Activated T-cell treated with anti-CD3 and anti-CD28 coated beads, Interleukin-2, amount 50 U/mL, for 1 hour (primary cell): Measurements from ENCODE around the gene MRPL46.
"Not testable (repeated sequence)": the region's sequence is repeated elsewhere in the genome, so short reads cannot be mapped to it uniquely, and the experiment has no call there.

Experiments
- DNase-seq: peaks from one replicate; pipeline ENCODE4 v3.0.0-alpha.2; 2020

Gene MRPL46

GRCh38 chr15:88477904-88478303 lies 10.7 kb upstream of the MRPL46 start:
- DNase-seq = no peak

- no peak for DNase-seq
These were observed 9.9 kb upstream of the MRPL46 start for GRCh38 chr15:88477126-88477525.

- DNase-seq = no peak
These were observed 9.5 kb upstream of the MRPL46 start for GRCh38 chr15:88476635-88477060.

- not testable (repeated sequence) for DNase-seq
These were observed 6.6 kb upstream of the MRPL46 start for GRCh38 chr15:88473661-88474293.

DNA sequence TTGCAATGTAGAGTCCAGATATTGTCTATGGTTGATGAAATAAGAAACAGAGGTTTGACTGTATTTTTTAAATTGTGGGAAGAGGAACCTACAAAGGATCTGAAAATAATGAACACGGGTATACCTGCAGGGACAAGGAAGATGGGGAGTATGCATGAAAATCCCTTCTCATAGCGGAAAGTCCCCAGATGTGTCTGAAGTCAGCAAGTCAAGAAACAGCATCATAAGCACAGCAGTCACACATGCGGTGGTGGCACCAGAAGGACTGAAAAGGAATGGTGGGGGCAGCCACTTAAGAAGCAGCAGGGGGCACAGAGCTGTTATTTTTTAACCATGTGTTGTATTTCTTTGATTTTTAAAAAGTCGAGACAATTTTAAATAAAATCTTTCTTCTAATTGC lies 5.0 kb upstream of the MRPL46 start:
- no peak for DNase-seq

DNA sequence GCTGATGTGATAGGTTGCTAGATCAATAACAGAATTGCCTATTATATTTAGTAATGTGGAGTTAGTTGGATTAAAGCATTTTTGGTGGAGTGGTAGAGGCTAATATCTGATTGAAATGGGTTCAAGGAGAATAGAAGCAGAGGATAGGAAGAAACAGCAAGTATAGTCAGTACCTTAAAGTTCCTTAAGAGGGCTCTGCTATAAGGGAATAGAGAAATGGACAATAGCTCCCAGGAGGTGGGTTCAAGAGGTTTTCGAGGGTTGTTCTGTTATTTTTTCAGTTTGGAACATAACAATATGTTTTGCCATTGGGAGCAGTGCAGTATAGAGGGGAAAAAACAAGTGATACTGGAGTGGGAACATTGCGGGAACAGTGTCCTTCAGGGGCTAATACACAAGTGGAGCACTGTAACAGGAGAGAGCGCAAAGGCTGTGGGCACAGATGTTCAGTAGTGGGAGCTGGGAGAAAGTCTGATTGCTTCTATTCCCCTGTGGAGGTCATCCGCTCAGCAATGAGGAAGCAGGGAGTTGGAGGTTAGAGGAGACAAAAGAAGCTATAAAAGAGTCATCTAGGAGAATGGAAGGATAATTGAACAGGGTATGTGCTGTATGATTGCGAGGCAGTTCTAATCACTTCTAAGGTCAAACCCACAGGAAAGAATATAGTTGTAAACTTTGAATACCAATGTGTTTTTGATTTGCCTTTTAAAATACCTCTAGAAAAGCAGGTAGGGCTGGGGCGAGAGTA lies 3.6 kb upstream of the MRPL46 start:
- DNase-seq = no peak

DNA sequence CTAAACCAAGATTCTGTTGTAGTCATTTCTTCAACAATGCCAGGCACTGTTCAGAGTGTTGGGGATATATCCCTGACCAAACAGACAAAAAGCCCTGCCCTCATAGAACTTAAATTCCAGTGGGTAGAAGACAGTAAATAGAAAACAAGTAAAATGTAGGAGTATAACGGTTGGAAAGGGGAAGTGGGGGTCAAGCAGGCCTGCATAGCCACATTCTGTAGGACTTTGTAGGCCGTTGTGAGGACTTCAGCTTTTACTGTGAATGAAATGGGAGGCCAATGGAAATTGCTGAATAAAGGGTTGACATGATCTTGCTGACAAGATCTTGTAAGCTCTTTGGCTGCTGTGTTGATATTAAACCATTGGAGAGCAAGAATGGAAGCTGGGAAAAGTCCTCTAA lies 2.1 kb upstream of the MRPL46 start:
- DNase-seq = no peak

- DNase-seq = not testable (repeated sequence)
These were observed 1.5 kb upstream of the MRPL46 start for GRCh38 chr15:88468721-88469120.

DNA sequence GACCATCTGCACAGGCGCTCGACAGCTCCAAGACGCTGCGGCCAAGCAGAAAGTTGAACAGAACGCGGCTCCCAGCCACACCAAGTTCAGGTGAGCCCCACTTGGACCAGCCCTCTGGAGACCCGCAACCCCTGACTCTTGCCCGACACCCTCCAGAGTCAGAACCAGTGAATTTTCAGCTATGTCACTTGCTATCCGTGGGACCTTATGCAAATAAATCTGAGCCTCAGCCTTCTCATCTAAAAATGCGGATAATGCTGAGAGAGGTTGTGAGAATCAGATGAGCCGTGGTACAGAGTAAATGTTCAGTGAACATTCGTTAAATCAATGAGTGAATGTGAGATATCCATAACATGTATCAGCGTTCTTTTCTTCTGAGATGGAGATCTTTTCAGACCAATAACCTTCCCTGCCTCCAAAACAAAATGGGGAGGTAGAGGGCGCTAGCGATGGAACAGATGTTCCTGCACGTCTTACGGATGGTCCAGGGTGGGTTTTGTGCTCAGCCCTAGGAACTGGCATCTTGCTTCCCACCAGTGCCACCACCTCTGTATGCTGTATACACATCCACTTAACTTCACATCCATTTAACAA lies 844 bp upstream of the MRPL46 start:
- DNase-seq = no peak

DNA sequence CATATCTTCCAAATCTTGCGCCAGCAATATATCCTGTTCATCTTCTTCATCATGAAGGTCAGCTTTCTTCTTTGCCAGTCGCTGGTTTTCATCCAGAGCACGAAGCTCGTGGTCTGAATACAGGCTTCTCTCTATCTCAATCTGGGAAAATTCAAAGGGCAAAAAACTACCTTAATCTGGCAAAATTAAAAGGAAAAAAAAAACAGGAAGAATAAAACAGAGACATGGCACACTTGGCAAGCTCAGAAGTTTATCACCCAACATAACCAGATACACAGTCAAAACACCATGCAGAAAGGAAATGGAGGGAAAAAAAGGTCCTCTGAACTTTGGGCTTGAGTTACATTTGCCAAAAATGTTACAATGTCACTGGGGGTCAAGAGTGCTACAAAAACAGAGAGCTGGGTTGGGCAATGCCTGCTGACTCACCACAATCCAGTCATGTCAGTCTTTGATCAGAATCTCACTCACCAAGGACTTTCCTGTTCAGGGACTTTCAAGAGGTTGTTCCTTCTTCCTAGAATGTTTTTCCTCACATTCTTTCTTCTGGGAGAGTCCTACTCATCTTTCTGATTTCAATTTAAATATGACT lies 1.5 kb downstream of the MRPL46 start:
- no peak for DNase-seq

DNA sequence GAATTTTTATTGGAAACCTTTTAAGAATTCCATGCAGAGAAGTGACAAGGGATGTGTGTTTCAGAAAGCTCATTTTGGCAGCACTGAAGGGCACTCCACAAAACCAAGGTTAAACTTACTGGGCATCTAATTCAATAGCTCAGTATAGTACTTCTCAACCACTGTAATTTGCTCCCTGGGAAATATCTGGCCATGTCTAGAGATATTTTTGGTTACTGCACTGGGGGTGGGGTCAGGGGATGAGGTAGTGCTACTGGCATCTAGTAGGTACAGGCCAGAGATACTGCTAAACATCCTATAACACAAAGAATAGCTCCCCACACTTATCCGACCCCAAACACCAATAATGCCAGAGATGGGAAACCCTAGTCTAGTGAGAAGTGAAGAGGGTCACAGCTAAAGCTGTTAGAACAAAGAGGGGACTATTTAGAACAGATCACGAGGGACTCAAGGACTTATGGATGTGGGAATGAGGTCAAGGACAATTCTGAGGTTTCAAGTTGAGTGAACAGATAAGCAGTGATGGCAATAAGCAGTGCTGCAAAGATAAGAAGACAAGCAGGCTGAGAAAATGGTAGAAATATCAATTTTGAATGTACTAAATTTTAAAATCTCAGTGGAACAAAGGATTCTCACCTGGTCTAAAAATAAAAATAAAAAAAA lies 3.2 kb downstream of the MRPL46 start:
- no peak for DNase-seq

DNA sequence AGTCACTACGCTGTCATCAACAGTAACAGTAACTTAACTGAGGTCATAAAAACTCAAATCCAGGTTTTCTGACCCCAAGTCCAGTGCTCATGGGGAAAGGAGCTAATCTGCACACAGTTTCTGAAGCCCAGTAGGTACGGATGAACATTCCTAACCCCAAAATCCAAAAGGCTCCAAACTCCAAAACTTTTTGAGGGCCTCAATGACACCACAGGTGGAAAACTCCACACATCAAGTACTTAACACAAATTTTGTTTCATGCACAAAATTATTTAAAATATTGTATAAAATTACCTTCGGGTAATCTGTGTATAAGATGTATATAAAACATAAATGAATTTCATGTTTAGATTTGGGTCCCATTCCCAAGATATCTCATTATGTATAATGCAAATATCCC lies 10.5 kb downstream of the MRPL46 start:
- DNase-seq = no peak

DNA sequence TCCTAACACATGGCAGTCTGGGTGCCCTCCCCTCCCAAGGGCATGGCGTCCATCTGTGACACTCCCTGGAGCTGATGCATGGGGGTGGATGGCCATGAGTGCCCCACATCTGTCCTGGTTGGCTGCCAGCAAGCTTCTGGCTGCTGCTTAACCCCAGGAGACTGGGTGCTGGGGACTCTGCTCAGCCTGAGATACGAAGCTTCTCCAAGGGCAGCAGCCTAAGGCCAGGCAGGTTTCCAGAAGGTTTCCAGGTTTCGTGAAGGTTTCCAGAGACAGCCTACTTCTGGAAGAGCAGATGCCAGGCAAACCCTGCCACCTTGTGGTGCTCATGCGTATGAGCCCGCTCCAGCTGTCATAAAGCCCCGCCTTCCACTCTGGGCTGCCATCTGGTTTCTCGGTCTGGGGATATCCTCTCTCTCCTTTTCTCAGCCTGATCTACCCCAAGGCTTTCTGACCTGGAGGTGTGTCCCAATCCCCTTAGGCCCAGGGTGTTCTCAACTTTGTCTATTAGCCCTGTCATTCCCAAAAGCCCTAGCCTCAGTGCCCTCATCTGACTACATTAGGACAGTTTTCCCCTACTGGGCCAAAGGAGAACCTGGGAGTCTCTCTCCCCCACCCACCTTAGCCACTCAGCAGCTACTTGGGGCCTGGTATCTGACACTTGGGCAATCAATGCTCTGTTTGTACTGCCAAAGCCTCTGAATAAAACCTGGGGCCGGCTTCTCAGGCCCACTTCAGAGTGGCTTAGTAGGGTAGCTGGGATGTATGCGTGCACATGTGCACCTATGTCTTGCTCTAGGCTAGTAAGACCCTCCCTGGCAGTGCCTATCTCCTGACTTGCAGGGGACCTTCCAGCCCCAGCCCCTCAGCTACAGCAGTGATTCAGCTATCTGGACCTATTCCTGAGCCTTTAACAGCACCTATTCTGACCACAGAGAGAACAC lies 12.0 kb downstream of the MRPL46 start:
- DNase-seq = peak; percentile 38

GRCh38 chr15:88454236-88454635 lies 13.0 kb downstream of the MRPL46 start:
- DNase-seq = no peak

DNA sequence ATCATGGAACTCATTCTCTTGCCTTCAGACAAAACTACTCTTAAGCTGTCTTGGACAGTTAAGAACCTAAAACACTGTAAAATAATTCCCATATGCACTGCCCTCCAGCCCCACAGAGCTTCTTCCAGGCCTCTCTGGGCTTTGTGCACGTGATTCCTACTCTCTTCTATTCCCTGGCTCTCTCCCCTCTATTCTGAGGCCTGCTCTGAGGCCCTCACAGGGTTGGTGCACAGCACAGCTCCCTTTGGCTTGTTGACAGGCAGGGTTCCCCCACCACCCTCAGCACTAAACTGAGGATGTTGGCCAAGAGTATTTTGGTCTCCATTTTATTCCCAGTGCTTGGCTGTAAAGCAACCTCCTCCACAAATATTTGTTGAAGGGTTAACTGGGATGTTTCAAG lies 13.5 kb downstream of the MRPL46 start:
- DNase-seq = no peak

DNA sequence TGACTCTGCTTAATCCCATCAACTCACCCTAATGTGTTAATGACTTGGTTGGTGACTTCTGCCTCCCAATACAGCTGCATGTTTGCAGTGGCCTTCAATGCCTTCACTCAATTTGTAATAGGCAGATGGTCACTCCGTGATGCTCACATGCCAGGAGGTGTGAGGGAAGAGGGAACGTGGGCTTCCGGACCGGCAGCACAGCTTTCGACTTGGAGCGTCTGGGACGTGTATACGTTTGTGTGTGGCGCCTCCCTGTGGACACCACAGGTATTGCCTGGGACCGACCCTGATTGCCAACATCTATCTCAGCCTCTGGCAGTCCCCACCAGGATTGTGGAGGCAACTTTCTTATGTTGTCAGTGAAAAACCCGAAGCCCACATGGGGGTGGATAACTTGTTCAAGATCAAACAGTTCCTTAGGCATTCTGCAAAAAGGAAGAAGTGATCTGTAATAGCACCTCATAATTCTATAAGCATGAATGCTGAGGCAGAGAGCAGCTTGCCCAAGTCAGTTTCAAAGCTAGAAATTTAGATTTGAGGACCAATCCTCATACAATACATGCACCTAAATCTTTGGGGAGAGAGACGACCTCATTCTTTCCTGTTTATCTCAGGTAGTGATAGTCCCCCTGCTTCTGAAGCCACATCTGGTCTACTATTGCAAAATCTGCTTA lies 16.9 kb downstream of the MRPL46 start:
- peak; percentile 64 for DNase-seq

DNA sequence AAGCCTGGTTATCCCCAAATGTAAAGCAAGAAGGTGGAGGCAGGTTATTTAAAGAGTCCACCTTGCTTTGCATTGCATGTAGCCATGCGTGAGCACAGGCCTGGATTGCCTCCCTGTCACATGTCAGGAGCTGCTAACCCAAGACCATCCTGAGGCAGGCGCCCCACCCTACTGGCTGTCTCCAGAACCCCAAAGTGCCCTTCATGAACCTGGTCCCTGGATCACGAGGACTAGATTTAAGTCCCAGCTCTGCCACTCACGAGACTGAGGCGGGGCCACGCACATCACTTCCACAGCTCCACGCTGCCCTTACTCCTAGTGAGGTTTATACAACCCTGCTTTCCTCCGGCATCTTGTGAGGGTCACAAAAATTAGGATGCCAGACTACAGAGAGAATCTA lies 17.6 kb downstream of the MRPL46 start:
- DNase-seq = no peak

GRCh38 chr15:88448991-88449461 lies 18.2 kb downstream of the MRPL46 start:
- DNase-seq = no peak

GRCh38 chr15:88447741-88448140 lies 19.4 kb downstream of the MRPL46 start:
- no peak for DNase-seq

DNA sequence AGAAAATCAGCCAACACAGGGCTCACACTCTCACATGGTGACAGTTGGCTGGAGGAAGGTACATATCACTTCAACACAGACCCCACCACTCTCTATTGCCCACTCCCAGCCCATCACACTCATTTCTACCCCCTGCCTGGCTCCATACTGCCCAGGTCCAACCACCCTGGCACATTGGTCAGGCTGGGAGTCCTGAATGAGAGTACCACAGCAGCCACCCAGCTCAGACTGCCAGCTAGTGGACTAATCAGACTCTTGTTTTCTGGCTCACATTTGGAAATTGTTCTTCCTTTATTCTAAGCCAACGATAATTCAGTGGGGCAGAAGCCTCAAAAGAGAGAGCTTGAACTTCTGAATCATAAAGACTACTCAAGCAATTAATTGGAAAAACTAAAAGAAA lies 20.0 kb downstream of the MRPL46 start:
- DNase-seq = no peak

GRCh38 chr15:88441076-88441730 lies 26.0 kb downstream of the MRPL46 start:
- no peak for DNase-seq
